Gastrocnemius medialis (tissue), 4 donors: ENCODE data around the gene GRIP2. TPM values are rescaled to one million over a fixed set of nuclear protein-coding genes. Genes with fewer than 3 reads are reported as not detected.
A peak's percentile ranks its signal among the peaks of the same experiment; 100 is the strongest.

Experiments used
- ATAC-seq, 2 donors: fragments of 150-250 bp; one replicate each; pipeline ENCODE4 v1.9.1; 2016
- DNase-seq, 2 donors: peaks; one replicate each; pipeline ENCODE4 v3.0.0-alpha.2; 2019
- H3K27ac ChIP-seq, 4 donors: fragments of 200-600 bp; sonication (generic); 1 replicate in 1 of 4; 2 replicates in 3 of 4; pipeline ENCODE4 v1.5.1; 2016 to 2018; ENCODE audit warnings: mild to moderate bottlenecking in 2 of 4, moderate library complexity in 1 of 4
- H3K27me3 ChIP-seq, 3 donors: fragments of 200-600 bp; sonication (generic) in 2 of 3; 1 replicate in 1 of 3; 2 replicates in 2 of 3; pipeline versions ENCODE4 v1.5.1 to v1.6.0; 2016 to 2019; ENCODE audit warnings: mild to moderate bottlenecking in 1 of 3, moderate library complexity in 1 of 3
- H3K36me3 ChIP-seq, 2 donors: fragments of 200-600 bp; sonication (generic) in 1 of 2; one replicate each; pipeline ENCODE4 v1.5.1; 2017 to 2018
- H3K4me1 ChIP-seq, 2 donors: fragments of 200-600 bp; sonication (generic) in 1 of 2; one replicate each; pipeline ENCODE4 v1.5.1; 2016 to 2017; ENCODE audit warnings: mild to moderate bottlenecking in 2 of 2
- H3K4me3 ChIP-seq, 4 donors: fragments of 200-600 bp; sonication (generic) in 3 of 4; 1 replicate in 1 of 4; 2 replicates in 3 of 4; pipeline ENCODE4 v1.5.1; 2016 to 2019; ENCODE audit warnings: mild to moderate bottlenecking in 2 of 4
- H3K9me3 ChIP-seq, 3 donors: fragments of 200-600 bp; sonication (generic) in 2 of 3; 1 replicate in 1 of 3; 2 replicates in 2 of 3; pipeline ENCODE4 v1.5.1; 2016 to 2019
- CTCF ChIP-seq, 5 experiments: fragments of 450-650 bp in 3 of 5; fragments of 200-600 bp in 2 of 5; sonication (generic) in 2 of 5; IDR thresholded peaks in 4 of 5; conservative IDR thresholded peaks in 1 of 5; 1 replicate in 4 of 5; 2 replicates in 1 of 5; pipeline ENCODE4 v1.5.1; 2016 to 2019; ENCODE audit warnings: antibody characterized with exemption in 5 of 5, mild to moderate bottlenecking in 3 of 5, moderate library complexity in 3 of 5
- POLR2A ChIP-seq, 2 donors: fragments of 450-650 bp; IDR thresholded peaks; one replicate each; pipeline ENCODE4 v1.6.1; 2017; ENCODE audit warnings: antibody characterized with exemption in 2 of 2, mild to moderate bottlenecking in 2 of 2, moderate library complexity in 2 of 2
- in situ Hi-C, 4 donors: fragments of 200-750 bp; cut with MboI; loops; one replicate each; pipeline versions ENCODE4 v1.15.0 to v1.8.0; 2017; ENCODE audit warnings: low sequenced_read_pairs in 4 of 4
- intact Hi-C: fragments of 100-400 bp; cut with DNase I; formaldehyde crosslinking; loops from one replicate; pipeline ENCODE4 v1.15.1; 2023; ENCODE audit warnings: low total_unique reads
- total RNA-seq, 4 donors: library from RNA; depleted of rRNA; stranded (reverse); fragments of >200 nt; gene quantifications; one replicate each; pipeline versions ENCODE4 v1.1.0 to v1.2.3, GENCODE V29; 2016

The GRIP2 gene
- total RNA-seq = 10 to 100 TPM in 1 of 4 donors, 1 to 10 TPM in 3; 2.8 to 12.6 (median 4.6) TPM

GRCh38 chr3:14539742-14540491 is at the start of gene GRIP2:
GRIP2 (minus strand) TSS chr3:14540342; CDS start chr3:14540308, 34 bp downstream.
- in situ Hi-C loops (no loop called here), intact Hi-C loops (loop anchor here (1.0 to 5.0 kb wide), 2 partner anchors 16 to 218 kb away; no protein-coding TSS in a partner anchor)
- DNase-seq (peak; percentile 61 to 87), ATAC-seq (peak; percentile 65 to 68)
- no peak for TF ChIP-seq CTCF (IDR thresholded peaks at IDR 0.05 in 4 of 5, conservative IDR thresholded peaks at IDR 0.05 in 1 of 5)
- TF ChIP-seq POLR2A (IDR thresholded peaks at IDR 0.05) = peak; percentile 86 to 90
- H3K27me3 ChIP-seq = no peaks in the 10 kb centered on the region
- H3K27ac ChIP-seq = peak within 1 kb of the TSS; percentile 94 to 97 (median 94)
- peak within 1 kb of the TSS; percentile 54 to 74 (median 55) for H3K4me3 ChIP-seq
- peaks cover 68 to 70% of the 10 kb centered on the region in 2 donors for H3K4me1 ChIP-seq
- no peaks in the 10 kb centered on the region for H3K36me3 ChIP-seq
- H3K9me3 ChIP-seq = no peaks in the 10 kb centered on the region

GRCh38 chr3:14588425-14589112 is 48.4 kb upstream of the GRIP2 start:
- Histone ChIP-seq H3K4me3 (no peak overlapping the region), H3K9me3 (no peaks in the 10 kb centered on the region), H3K4me1 (no peaks in the 10 kb centered on the region), H3K36me3 (no peaks in the 10 kb centered on the region), H3K27ac (no peak overlapping the region), H3K27me3 (no peaks in the 10 kb centered on the region)
- no peak for ATAC-seq
- in situ Hi-C loops = no loop called here
- intact Hi-C loops = no loop called here
- DNase-seq = no peak
- no peak for TF ChIP-seq POLR2A (IDR thresholded peaks at IDR 0.05)
- no peak for TF ChIP-seq CTCF (IDR thresholded peaks at IDR 0.05 in 4 of 5, conservative IDR thresholded peaks at IDR 0.05 in 1 of 5)

- TF ChIP-seq CTCF (IDR thresholded peaks at IDR 0.05 in 4 of 5, conservative IDR thresholded peaks at IDR 0.05 in 1 of 5) (no peak), POLR2A (IDR thresholded peaks at IDR 0.05) (no peak)
- intact Hi-C loops (no loop called here), in situ Hi-C loops (no loop called here)
- Histone ChIP-seq H3K27ac (no peak overlapping the region), H3K9me3 (no peaks in the 10 kb centered on the region), H3K36me3 (no peaks in the 10 kb centered on the region), H3K27me3 (no peaks in the 10 kb centered on the region), H3K4me3 (no peak overlapping the region), H3K4me1 (no peaks in the 10 kb centered on the region)
- ATAC-seq (no peak), DNase-seq (no peak)
These were observed 47.7 kb upstream of the GRIP2 start for GRCh38 chr3:14587740-14588360.

- no peak for ATAC-seq
- DNase-seq = no peak
- Histone ChIP-seq H3K27ac (no peak overlapping the region), H3K9me3 (no peaks in the 10 kb centered on the region), H3K4me3 (no peak overlapping the region), H3K27me3 (no peaks in the 10 kb centered on the region), H3K4me1 (peaks cover 7 to 8% of the 10 kb centered on the region in 2 donors), H3K36me3 (no peaks in the 10 kb centered on the region)
- in situ Hi-C loops (no loop called here), intact Hi-C loops (no loop called here)
- no peak for TF ChIP-seq POLR2A (IDR thresholded peaks at IDR 0.05)
These were observed 46.5 kb upstream of the GRIP2 start for GRCh38 chr3:14586611-14587010.
